HPDE6-E6E7 (cell line): ENCODE data around the gene EPS8.

Experiments used
- DNase-seq: peaks from one replicate; pipeline ENCODE4 v3.0.0; 2011; ENCODE audit warnings: missing footprints; ENCODE audit errors: extremely low spot score

EPS8 gene

DNA sequence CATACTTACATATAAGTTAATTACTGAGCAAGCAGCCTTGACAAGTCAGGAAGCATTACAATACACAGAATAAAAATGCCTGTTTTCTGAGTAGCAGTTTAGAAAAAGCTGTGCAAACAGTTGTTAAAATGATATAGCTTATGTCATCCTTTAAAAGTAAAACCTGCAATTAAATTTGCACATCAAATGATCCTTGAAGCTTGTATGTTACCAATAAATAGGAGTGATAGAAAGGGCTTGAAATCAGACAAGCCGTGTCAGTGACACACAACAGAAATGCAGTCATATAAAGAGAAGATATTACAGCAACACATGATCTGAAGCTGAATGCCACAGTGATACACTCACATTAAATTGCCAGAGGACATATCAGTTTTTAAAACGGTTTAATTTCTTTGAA, 70.0 kb downstream of the EPS8 start:
- DNase-seq: no peak

DNA sequence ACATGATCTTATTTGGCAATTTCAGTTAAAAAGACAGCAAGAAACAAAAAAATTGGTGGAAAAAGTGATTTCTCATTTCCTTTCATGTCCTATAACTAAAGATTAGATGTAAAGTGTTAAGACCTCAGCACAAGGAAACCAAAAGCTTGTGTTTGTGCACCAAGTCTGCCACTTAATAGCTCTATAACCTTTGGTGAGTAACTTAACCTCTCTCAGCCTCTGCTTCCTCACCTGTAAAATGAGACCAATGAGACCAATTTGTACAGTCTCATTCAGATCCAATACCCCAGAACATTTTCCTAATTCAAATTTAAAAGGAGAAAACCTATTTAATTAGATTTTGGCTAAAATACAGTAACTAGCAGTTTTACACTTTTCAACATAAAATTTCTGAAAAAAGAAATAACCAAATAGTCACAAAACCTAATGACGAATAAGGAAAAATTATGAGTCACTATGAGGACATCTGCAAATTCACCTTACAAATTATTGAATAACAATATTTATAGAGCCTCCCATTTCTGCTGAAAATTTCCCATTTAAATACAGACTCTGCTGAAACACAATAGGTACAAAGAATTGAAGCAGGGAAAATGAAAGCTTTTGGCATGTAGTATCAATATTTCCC, 71.1 kb downstream of the EPS8 start:
- DNase-seq: no peak

DNA sequence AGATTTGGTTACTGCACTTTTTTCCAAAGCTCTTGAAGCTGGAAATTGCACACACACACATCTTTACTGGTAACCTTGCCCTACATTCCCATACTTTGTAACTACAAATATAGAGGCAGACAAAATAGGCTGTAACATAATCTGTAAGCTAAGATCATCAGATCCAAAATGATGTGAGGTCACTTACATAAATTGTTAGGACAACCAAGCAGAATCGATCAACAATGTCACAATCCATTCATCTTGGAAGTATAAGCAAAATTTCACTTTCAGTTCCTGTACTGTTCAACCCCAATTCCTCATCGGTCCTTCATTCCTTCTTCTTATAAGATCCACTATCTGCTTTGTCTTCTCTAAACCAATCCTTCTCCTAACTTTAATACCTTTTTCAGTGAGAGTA, 72.6 kb downstream of the EPS8 start:
- no peak for DNase-seq

DNA sequence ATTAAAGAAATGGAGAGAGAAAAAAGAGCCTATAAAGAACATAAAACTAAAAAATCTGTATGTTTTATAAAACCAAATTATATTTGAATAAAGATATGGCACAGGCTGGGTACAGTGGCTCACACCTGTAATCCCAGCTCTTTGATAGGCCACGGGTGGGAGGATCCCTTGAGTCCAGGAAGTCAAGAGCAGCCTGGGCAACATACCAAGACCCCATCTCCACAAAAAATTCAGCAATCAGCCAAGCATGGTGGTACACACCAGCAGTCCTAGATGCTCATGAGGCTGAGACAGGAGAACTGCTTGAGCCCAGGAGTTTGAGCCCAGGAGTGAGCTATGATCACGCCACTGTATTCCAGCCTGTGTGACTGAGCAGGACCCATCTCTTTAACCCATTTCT, 74.9 kb downstream of the EPS8 start:
- no peak for DNase-seq

DNA sequence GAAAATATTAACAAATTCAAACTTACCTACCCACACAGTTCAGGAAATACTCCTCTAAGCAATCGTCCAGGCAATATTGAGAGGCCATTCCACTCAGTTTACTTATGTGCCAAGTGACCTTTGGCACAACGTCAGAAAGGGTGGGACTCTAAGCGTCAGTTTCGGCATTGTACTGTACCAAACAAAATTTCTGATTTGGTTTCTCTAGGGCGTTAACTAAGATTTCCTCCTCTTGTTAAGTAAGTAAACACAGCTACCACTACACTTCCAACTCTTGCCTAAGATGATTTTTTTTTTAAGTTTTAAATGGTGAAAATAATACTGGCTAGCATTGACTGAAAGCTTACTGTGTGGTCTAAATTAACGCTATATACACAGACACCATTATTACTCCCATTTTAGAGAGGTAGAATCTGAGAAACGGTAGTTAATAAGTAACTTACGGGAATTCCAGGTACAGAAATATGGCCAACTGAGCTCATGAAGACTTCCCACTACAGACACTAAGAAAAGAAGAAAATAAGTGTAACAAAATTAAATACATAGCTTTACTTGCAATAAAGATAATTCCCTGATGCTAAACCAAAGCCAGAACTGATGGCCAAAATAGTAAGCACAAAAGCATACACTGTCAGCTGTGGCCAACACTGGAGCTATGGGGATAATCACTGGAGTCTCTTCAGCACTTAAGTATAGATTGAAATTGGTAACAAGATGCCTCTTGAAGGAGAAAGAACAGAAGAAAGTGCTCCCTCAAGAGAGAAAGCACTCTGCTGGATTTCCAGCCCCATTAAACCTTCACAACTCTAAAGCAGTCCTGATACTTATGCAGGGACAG, 76.1 kb downstream of the EPS8 start:
- DNase-seq: no peak

DNA sequence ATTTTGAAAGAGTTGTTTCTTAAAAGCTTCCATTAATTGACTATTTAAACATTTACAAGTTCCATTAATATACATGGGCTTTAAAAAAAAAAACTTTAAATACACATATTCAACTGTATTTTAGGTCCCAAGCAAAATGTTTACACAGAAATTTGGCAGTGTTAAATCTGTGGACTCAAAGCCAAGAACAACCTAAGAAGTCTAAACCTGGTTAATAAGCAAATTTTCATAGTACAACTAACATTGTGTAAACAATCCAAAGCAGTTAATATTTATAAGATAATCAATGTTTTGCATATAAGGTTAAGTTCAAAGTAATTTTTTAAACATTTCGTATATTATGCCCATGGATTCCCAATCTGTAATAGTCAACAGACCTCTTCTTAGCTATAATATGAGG, 77.0 kb downstream of the EPS8 start:
- DNase-seq: no peak

DNA sequence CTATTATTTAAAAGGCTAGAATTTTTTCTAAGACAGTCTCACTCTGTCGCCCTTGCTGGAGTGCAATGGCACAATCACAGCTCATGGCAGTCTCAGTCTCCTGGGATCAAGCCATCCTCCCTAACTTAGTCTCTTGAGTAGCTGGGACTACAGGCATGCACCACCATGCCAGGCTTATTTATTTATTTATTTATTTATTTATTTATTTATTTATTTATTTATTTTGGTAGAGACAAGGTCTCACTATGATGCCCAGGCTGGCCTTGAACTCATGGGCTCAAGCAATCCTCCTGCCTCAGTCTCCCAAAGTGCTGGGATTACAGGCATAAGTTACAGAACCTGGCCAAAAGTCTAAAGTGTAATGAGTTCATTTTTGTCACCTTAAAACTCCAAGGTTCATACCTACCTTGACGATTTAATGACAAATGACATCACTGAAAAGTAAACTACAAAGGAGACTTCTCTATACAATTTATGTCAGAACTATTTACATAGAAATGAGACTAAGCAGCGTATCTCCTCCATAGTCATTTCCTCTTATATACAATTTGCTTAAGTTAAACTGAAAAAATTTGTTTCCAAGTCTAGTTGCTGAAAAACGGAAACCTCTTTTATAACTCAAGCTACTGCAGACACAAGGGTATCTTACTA, 78.2 kb downstream of the EPS8 start:
- DNase-seq: no peak

DNA sequence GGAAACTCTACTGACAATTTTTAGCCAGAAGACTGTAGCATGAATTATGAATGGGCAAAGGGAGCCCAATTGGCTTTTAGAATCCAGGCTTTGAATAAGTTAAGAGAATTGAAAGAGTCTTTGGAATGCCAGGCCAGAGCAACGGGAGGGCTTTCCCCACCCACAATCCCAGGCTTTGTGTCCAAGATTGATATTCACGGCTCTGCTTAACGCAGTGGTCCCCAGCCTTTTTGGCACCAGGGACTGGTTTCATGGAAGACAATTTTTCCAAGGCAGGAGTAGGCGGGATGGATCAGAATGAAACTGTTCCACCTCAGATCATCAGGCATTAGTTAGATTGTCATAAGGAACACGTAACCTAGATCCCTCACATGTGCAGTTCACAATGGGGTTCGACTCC, 79.6 kb downstream of the EPS8 start:
- no peak for DNase-seq

DNA sequence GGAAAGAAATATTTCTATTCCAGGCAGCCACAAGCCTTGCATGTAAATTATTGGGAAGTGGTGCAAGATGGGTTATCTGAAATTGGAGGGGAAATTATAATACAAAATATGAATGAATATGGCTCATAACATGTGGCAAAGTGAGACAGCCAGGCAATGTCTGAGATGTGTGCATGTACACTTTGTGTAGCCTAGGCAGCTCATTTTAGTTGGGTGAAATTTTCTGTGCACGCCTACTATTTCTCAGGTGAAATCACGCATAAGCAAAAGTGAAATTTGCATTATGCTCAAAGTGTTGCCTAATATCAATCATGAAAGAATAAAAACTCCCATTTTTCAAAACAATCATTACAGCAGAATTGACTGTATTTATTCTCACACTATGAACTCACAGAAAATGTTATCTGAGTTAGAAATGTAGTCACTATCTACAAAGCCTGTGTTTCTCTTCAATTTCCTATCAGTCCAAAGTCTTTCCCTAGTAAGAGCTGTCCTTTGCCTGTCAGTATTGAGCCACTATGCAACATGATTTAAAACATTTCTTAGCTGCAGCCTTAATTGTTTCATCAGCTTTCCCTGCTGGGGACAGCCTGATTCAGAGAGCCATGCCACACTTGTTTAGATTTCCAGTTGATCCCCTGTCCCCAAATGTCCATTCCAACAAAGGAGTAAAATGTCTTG, 80.7 kb downstream of the EPS8 start:
- DNase-seq: no peak

DNA sequence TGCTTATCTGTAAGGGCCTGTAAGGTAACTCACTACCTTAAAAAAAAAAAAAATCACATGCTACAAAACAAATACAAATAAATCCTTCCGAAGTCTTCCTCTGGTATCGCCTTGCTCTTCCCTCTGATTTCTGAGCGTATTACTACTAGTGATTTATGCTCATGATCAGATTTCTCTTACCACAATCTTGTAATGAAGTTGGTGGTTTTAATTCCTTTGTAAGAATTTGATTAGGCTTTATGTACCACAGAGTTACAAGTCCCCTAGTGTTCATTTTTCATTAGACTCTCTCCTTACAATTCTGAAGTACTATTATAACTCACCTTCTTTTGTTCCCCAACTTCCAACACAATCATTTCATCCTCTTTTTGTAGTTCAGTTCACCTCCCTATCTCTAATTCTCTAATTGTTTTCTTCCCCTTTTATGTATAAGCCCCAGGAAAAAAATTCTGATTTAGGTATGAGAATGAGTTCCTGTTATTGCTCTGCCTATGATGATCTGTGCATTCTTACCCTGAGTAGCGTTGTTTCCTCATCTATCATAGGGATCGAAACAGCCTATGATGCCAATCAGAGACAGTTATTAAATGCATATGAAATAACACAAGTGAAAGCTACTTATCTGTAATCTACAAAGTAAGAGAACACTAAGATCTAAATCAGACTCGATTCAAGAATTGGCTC, 81.5 kb downstream of the EPS8 start:
- no peak for DNase-seq

DNA sequence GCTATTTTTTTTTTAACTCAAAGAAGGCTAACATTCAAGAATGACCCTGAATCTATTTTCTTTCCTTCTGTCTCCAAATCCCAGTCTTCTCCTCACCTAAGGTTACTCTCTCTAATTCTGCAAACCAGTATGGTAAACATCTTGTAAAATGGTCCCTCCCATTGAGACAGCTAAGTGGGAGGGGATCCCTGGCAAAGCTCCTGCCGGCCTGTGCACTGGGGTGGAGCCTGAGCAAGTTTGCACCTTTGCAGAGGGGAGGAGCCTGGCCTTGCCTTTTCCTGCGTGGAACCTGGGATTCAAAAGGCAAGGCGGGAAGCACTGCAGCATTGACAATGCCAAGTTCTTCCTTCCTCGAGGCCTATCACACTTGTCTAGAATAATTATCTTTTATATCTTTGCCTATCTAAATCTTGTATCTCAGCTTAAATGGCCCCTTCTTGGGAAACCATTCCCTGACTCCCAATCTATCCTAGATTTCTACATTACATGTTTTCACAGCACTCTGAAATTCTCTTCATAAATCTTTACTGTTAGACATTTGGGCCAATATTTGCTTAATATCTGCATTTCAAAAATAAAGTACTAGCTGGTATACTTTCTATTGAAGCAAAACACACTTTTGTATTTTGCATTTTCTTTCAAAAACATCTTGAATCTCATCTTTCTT, 83.0 kb downstream of the EPS8 start:
- no peak for DNase-seq

DNA sequence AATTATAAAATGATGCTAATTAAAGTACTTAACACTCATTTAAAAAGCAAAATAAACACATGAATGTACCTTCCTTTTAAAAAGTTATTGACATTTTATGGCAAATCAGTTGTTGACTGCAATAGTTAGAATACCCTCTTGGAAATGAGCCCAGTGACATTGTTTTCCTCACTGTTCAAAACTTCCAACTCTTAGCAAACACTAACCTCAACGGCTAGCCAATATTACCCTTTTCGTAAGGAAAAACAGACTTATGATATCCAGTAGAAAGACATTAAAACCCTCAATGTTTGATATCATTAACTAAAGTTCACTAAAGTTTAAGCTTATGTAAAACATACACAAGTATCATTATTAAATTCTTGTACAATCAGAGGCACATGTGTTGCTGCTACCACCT, 83.6 kb downstream of the EPS8 start:
- DNase-seq: no peak

DNA sequence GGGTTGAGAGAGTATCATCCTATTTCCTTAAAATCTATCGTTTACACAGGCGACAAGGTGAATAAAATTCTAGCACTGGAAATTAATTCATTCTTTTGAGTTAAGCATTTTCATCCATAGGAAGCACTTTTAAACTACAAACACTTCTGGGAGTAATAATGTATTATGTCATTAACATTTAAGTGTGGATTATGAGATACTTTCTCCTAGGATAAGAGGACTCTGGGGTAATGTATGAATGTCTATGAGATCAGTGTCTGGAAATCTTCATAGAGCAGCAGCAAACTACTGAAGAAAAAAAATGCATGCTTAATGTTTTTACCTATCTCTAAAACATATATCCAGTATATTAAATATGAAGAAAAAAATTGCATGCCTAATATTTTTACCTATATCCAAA, 86.9 kb downstream of the EPS8 start:
- no peak for DNase-seq

DNA sequence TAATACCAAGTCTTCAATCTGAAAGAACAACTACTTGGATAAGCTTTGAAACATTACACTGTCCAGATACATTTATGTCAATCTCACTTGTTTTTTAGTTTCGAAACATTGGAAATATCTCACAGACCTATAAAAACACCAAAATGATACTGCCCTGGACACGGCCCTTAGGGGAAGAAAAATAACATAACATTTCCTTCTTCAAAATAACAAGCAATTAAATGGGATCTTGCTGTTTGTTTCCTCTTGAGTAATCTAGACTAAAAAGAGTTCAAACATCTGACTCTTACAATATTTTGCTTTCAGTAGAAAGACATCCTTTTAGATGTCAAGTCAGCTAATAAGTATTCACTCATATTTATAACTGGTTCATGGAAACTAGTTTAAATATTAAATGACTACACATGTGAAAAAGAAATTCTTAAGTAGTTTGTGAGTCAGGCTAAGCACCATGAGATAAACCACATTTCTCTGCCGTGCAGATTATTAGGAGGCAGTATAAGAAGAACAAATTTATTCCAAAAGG, 87.5 kb downstream of the EPS8 start:
- DNase-seq: no peak

DNA sequence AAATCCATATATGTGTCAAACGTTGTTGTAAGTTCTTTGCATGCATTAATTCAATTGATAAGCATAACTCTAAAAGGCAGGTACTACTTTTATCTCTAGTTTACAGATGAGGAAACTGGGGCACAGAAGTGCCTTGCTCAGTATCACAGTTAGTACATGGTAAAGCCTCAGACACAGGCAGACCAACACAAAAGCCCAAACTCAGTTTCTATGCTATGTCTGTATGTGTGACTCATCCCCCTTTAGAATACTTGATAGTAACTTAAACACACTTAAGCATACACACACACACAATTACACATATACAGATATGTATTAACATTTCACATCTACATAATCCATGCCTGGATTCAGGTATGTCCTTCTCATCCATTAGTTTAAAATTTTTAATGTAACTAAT, 88.0 kb downstream of the EPS8 start:
- no peak for DNase-seq

DNA sequence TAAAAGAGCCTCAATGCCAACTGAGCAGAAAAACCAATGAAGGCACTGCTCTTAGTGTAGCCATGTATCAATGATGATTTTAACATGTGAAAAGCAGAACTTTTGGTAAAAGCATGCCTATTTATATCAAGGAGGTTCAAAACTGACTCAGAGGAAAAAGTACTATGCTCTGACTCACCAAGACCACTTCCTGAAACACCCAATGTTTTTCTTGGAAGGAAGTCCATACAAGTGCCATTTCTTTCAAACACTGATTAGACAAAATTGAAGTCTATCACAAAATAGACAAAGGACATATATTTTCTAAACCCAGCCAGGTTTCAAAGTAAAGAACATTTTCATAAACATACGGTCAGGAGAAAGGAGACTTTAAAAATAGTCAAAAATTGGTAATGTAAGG, 88.6 kb downstream of the EPS8 start:
- peak; percentile 48 for DNase-seq

DNA sequence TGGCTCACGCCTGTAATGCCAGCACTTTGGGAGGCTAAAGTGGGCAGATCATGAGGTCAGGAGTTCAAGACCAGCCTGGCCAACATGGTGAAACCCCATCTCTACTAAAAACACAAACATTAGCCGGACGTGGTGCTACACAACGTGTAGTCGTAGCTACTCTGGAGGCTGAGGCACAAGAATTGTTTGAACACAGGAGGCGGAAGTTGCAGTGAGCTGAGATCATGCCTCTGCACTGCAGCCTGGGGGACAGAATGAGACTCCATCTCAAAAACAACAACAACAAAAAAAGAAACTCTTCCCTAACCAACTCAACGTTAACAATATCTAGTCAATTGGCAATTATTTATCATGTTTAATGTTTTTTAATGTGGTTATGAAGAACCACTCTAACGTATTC, 89.3 kb downstream of the EPS8 start:
- DNase-seq: no peak

DNA sequence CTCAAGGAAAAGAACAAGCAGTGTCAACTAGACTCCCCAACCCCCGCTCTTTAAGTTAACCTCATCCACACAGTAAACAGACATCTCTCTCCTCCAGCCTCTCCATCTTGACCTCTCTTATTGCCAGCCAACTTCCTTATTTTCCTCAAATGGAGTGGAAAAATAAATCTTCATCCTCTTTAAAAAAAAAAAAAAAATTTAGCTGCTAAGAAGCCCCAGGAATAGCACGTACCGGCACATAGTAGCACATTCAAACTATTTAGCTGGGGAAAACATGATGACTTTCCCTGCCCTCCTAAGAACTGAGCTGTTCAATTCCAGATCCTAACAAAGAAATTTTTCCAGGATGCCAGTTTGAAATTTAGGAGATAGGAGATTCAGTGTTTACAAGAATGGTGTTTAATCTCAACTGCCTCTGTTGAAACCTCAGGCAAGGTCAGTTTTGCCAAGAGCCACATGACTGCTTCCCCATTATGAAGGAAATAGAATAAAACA, 90.8 kb downstream of the EPS8 start:
- DNase-seq: no peak

DNA sequence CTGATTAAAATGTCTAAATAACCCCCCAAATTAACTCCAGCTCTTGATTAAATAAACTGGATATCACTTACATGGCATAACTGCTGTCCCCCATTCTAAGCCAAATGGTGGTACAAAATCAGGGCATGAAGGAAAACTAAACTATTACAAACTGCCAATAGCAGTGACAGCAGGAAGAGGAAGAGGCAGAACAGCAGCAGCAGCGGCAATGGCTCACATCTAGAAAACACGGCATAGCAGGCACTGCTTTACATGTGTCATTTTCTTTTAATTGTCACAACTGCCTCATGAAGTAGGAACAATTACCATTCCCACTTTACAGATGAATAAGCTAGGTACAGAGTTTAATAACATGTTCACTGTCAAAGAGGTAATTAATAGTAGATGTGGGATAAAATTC, 92.0 kb downstream of the EPS8 start:
- DNase-seq: no peak

DNA sequence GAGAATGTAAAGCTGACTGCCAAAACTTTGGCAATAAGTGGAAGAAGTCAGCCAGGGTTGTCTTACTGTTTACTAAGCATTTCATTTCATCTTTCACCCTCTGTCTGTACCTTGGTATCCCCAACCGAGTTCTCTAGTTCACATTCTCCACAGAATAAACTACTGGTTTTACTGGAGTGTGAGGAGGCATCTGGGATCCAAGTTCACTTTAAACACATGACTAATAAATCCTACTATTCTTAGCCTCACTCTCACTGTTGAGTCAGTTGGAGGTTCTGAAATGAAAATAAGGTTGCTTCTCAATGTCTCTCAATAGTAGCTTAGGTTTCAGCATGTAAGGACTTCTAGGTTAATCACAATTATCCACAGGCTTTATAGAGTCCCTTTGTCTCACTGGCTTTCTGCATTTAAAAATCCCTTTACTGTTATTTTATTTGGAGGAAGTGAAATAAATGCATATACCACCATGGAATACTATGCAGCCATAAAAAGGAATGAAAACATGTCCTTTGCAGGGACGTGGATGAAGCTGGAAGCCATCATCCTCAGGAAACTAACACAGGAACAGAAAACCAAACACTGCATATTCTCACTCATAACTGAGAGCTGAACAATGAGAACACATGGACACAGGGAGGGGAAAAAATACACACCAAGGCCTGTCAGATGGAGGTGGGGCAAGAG, 95.8 kb downstream of the EPS8 start:
- DNase-seq: no peak
